Nephron progenitor cell (in vitro differentiated cells): ENCODE measurements around the gene GRM5.

Experiments used
- DNase-seq: peaks from one replicate; pipeline ENCODE4 v3.0.0; 2021
- H3K27ac Mint-ChIP-seq: 2 replicates; pipeline ENCODE4 v1.8.0; 2021; ENCODE audit warnings: mild to moderate bottlenecking, moderate library complexity, mixed read lengths
- H3K27me3 Mint-ChIP-seq: 2 replicates; pipeline ENCODE4 v1.8.0; 2021; ENCODE audit warnings: mild to moderate bottlenecking, low read depth, mixed read lengths; ENCODE audit not compliant: poor library complexity
- H3K36me3 Mint-ChIP-seq: 2 replicates; pipeline ENCODE4 v1.8.0; 2021; ENCODE audit warnings: low read depth, mixed read lengths
- H3K4me1 Mint-ChIP-seq: 2 replicates; pipeline ENCODE4 v1.8.0; 2021; ENCODE audit warnings: mixed read lengths
- H3K4me3 Mint-ChIP-seq: 2 replicates; pipeline ENCODE4 v1.8.0; 2021; ENCODE audit warnings: mild to moderate bottlenecking, moderate library complexity, mixed read lengths
- H3K9me3 Mint-ChIP-seq: 2 replicates; pipeline ENCODE4 v1.8.0; 2021; ENCODE audit warnings: mild to moderate bottlenecking, moderate library complexity, mixed read lengths
- TF ChIP-seq, protein P1 (sequence below): fragments of 200-600 bp; sonication (generic); IDR thresholded peaks from 2 replicates; pipeline ENCODE4 v1.5.0; 2021; ENCODE audit warnings: antibody characterized with exemption

GRM5 gene

DNA sequence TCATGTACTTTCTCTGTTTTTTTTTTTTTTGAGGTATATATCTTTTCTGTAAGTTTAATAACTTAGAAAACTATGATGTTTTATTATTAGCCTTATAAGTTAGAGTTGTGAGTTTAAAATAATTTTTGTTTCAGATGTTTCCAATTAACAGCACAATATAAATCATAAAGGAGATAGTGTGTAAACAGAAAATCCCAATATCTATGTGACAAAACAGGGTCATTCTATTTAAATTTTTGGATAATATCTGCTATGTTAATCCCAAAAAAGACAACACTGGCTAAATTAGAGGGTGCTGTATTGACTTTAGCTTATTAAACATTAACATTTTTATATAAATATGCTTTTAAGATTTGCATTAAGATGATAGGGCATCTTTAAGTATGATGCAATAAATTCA lies 410.1 kb downstream of the GRM5 start:
- Mint-ChIP-seq H3K9me3 (no peaks in the 10 kb centered on the region), H3K27ac (no peak overlapping the region), H3K36me3 (no peaks in the 10 kb centered on the region), H3K27me3 (no peaks in the 10 kb centered on the region), H3K4me1 (no peaks in the 10 kb centered on the region), H3K4me3 (no peak overlapping the region)
- no peak for DNase-seq
- TF ChIP-seq, protein P1, sequence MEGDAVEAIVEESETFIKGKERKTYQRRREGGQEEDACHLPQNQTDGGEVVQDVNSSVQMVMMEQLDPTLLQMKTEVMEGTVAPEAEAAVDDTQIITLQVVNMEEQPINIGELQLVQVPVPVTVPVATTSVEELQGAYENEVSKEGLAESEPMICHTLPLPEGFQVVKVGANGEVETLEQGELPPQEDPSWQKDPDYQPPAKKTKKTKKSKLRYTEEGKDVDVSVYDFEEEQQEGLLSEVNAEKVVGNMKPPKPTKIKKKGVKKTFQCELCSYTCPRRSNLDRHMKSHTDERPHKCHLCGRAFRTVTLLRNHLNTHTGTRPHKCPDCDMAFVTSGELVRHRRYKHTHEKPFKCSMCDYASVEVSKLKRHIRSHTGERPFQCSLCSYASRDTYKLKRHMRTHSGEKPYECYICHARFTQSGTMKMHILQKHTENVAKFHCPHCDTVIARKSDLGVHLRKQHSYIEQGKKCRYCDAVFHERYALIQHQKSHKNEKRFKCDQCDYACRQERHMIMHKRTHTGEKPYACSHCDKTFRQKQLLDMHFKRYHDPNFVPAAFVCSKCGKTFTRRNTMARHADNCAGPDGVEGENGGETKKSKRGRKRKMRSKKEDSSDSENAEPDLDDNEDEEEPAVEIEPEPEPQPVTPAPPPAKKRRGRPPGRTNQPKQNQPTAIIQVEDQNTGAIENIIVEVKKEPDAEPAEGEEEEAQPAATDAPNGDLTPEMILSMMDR = no peak

DNA sequence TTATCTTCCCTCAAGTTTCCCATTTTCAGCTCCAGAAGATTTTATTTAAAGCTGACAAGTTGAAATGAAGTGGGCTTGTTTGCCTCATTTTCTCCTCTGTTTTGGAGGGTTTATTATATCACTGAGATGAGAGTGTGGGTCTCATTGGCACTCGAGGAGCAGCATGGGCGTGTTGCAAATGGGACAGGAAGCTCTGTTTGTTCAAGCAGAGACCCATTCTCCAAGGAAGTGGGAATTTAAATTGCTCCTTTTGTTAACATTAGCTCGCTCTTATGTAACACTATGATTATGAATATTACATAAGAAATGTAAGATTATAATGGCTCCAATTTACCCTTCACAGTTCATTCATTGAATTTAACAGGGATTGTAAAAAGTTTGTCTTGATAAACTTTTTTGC lies 410.6 kb downstream of the GRM5 start:
- Mint-ChIP-seq H3K4me1 (no peaks in the 10 kb centered on the region), H3K9me3 (no peaks in the 10 kb centered on the region), H3K27me3 (no peaks in the 10 kb centered on the region), H3K27ac (no peak overlapping the region), H3K4me3 (no peak overlapping the region), H3K36me3 (no peaks in the 10 kb centered on the region)
- no peak for DNase-seq
- TF ChIP-seq, protein P1 = no peak

DNA sequence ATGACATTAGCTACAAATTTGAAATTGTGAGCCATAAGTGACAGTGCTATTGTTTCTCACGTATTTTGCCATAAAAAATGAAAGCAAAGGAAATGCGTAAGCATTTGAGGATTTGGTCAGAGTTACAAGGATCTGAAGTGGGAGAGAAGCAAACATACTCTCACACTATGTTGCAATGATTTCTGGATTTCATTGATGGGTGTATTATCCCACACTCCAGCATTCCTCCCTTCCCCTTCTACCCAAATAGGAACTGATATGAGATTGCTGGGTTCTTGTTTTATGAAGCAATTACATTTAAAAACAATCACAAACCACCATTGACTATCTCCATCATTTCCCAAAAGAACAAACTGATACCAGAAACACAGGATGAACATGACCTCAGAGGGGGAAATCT lies 414.2 kb downstream of the GRM5 start:
- H3K36me3 Mint-ChIP-seq = no peaks in the 10 kb centered on the region
- no peaks in the 10 kb centered on the region for H3K4me1 Mint-ChIP-seq
- H3K27ac Mint-ChIP-seq = no peak overlapping the region
- H3K27me3 Mint-ChIP-seq = no peaks in the 10 kb centered on the region
- no peaks in the 10 kb centered on the region for H3K9me3 Mint-ChIP-seq
- no peak for DNase-seq
- TF ChIP-seq, protein P1 = no peak
- no peak overlapping the region for H3K4me3 Mint-ChIP-seq

DNA sequence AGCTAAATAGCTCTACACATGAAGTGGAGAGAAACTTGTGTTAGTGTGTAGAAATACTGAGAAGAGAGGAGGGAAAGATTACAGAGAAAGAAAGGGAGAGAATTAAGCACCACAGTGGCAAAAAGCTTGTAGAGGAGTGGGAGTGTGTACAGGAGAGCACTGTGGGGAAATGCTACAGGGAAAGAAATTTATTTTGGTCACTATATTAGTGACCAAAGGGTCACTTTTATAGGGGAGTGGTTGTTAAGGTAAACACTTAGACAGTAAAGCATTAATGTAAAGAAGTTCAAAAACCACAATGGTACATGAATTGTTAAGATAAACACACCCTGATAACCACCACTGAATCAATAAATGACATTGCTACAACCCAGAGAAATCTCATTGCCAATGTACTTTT lies 421.1 kb downstream of the GRM5 start:
- H3K9me3 Mint-ChIP-seq = no peaks in the 10 kb centered on the region
- H3K4me1 Mint-ChIP-seq = no peaks in the 10 kb centered on the region
- H3K27ac Mint-ChIP-seq = peak overlapping the region; percentile 2
- H3K36me3 Mint-ChIP-seq = no peaks in the 10 kb centered on the region
- no peak overlapping the region for H3K4me3 Mint-ChIP-seq
- TF ChIP-seq, protein P1 = no peak
- no peak for DNase-seq
- H3K27me3 Mint-ChIP-seq = no peaks in the 10 kb centered on the region

DNA sequence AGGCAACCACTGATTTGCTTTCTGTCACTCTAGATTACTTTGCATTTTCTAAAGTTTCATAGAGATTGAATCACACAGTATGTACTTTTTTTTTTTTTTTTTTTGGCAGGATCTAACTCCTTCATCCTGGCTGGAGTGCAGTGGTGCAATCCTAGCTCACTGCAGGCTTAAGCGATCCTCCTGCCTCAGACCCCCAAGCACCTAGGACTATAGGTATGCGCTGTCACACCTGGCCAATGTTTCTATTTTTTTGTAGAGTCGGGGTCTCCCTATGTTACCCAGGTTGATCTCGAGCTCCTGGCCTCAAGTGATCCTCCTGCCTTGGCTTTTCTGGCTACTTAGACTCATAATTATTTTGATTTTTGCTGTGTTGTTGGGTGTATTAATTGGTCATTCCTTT lies 433.6 kb downstream of the GRM5 start:
- no peaks in the 10 kb centered on the region for H3K4me1 Mint-ChIP-seq
- H3K27me3 Mint-ChIP-seq = no peaks in the 10 kb centered on the region
- no peaks in the 10 kb centered on the region for H3K36me3 Mint-ChIP-seq
- no peak overlapping the region for H3K4me3 Mint-ChIP-seq
- no peak overlapping the region for H3K27ac Mint-ChIP-seq
- H3K9me3 Mint-ChIP-seq = no peaks in the 10 kb centered on the region
- DNase-seq = no peak
- TF ChIP-seq, protein P1 = no peak

DNA sequence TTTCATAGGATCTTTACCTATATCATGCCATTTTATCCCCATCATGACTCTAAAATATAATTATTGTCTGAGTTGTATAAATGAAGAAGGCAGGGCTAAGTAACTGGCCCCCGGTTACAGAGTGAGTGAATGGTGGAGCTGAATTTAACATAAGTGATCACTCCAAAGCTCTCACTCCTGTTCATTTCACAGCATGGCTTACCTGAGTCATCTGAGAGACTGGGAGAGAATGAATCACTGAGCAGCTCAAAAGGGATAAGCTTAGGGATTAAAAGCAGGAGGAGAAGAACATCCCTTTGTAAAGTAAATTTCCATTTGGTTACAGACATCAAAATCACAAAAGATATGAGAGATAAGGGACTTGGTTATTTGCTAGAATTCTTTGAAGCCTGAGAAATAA lies 434.3 kb downstream of the GRM5 start:
- TF ChIP-seq, protein P1 = no peak
- no peak for DNase-seq
- H3K4me3 Mint-ChIP-seq = no peak overlapping the region
- no peaks in the 10 kb centered on the region for H3K27me3 Mint-ChIP-seq
- no peaks in the 10 kb centered on the region for H3K4me1 Mint-ChIP-seq
- no peaks in the 10 kb centered on the region for H3K9me3 Mint-ChIP-seq
- no peaks in the 10 kb centered on the region for H3K36me3 Mint-ChIP-seq
- no peak overlapping the region for H3K27ac Mint-ChIP-seq
